ENCODE data around the gene MRAP.

DNA sequence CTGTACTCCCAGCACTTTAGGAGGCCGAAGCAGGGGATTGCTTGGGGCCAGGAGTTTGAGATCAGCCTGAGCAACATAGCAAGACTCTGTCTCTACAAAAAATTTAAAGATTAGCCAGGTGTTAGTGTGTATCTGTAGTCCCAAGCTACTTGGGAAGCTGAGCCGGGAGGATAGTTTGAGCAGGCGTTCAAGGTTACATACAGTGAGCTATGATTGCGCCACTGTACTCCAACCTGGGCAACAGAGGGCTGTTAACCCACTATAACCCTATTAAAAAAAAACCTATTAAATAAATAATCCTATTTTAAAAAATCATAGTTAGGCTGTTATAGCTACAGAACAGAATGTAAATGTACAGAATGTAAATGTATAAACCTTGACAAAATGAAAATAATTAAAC, 22.0 kb upstream of the MRAP start:
- TF ChIP-seq, protein P1, sequence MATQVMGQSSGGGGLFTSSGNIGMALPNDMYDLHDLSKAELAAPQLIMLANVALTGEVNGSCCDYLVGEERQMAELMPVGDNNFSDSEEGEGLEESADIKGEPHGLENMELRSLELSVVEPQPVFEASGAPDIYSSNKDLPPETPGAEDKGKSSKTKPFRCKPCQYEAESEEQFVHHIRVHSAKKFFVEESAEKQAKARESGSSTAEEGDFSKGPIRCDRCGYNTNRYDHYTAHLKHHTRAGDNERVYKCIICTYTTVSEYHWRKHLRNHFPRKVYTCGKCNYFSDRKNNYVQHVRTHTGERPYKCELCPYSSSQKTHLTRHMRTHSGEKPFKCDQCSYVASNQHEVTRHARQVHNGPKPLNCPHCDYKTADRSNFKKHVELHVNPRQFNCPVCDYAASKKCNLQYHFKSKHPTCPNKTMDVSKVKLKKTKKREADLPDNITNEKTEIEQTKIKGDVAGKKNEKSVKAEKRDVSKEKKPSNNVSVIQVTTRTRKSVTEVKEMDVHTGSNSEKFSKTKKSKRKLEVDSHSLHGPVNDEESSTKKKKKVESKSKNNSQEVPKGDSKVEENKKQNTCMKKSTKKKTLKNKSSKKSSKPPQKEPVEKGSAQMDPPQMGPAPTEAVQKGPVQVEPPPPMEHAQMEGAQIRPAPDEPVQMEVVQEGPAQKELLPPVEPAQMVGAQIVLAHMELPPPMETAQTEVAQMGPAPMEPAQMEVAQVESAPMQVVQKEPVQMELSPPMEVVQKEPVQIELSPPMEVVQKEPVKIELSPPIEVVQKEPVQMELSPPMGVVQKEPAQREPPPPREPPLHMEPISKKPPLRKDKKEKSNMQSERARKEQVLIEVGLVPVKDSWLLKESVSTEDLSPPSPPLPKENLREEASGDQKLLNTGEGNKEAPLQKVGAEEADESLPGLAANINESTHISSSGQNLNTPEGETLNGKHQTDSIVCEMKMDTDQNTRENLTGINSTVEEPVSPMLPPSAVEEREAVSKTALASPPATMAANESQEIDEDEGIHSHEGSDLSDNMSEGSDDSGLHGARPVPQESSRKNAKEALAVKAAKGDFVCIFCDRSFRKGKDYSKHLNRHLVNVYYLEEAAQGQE (IDR thresholded peaks at IDR 0.05; ENCODE audit: insufficient replicate concordance, low read depth), result no peak
- TF ChIP-seq, protein P2, sequence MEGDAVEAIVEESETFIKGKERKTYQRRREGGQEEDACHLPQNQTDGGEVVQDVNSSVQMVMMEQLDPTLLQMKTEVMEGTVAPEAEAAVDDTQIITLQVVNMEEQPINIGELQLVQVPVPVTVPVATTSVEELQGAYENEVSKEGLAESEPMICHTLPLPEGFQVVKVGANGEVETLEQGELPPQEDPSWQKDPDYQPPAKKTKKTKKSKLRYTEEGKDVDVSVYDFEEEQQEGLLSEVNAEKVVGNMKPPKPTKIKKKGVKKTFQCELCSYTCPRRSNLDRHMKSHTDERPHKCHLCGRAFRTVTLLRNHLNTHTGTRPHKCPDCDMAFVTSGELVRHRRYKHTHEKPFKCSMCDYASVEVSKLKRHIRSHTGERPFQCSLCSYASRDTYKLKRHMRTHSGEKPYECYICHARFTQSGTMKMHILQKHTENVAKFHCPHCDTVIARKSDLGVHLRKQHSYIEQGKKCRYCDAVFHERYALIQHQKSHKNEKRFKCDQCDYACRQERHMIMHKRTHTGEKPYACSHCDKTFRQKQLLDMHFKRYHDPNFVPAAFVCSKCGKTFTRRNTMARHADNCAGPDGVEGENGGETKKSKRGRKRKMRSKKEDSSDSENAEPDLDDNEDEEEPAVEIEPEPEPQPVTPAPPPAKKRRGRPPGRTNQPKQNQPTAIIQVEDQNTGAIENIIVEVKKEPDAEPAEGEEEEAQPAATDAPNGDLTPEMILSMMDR (IDR thresholded peaks at IDR 0.05; ENCODE audit: insufficient read depth, low read length), result no peak
- no peak for TF ChIP-seq SPI1 (IDR thresholded peaks at IDR 0.05; ENCODE audit: borderline replicate concordance, low read depth)

Measured in HL-60 (cell line).